ENCODE data around the gene KCNK15. TPM values are rescaled to one million over a fixed set of nuclear protein-coding genes. Genes with fewer than 3 reads are reported as not detected.

KCNK15 gene
- total RNA-seq, 4 donors from 2014 or later: 0.57 to 1.9 (median 1.4) TPM

DNA sequence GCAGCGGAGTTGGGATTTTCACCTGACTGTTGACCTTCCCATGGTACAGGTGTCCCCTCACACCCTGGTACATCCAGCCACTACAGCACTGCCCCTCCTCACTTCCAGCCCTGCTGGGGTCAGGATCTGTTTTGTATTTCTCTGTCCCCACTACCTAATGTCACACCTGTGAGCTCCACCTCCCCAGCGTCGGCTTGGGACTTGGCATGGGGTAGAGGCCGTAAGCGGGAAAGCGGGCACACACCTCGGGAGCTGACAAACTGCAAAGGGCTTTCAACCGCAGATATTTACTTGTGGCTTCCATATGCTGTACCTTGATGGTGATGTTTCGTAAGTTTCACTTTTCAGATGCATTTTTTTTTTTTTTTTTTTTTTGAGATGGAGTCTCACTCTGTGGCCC, 35.9 kb upstream of the KCNK15 start:
- Histone ChIP-seq H3K4me1 (peaks cover 30% of the 10 kb centered on the region), H3K27ac (no peak overlapping the region), H3K36me3 (no peaks in the 10 kb centered on the region), H3K9me3 (no peaks in the 10 kb centered on the region), H3K27me3 (no peaks in the 10 kb centered on the region), H3K4me3 (no peak overlapping the region)
- TF ChIP-seq, protein P1, sequence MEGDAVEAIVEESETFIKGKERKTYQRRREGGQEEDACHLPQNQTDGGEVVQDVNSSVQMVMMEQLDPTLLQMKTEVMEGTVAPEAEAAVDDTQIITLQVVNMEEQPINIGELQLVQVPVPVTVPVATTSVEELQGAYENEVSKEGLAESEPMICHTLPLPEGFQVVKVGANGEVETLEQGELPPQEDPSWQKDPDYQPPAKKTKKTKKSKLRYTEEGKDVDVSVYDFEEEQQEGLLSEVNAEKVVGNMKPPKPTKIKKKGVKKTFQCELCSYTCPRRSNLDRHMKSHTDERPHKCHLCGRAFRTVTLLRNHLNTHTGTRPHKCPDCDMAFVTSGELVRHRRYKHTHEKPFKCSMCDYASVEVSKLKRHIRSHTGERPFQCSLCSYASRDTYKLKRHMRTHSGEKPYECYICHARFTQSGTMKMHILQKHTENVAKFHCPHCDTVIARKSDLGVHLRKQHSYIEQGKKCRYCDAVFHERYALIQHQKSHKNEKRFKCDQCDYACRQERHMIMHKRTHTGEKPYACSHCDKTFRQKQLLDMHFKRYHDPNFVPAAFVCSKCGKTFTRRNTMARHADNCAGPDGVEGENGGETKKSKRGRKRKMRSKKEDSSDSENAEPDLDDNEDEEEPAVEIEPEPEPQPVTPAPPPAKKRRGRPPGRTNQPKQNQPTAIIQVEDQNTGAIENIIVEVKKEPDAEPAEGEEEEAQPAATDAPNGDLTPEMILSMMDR (IDR thresholded peaks at IDR 0.05): no peak
- no peak for TF ChIP-seq POLR2A (IDR thresholded peaks at IDR 0.05)
- no peak for TF ChIP-seq EP300 (IDR thresholded peaks at IDR 0.05)
- TF ChIP-seq POLR2AphosphoS5 (IDR thresholded peaks at IDR 0.05): no peak
- WGBS: 84% methylated on average over 9 of the region's 9 CpGs
- no peak for DNase-seq (ENCODE audit: low spot score in 2 of 2)

DNA sequence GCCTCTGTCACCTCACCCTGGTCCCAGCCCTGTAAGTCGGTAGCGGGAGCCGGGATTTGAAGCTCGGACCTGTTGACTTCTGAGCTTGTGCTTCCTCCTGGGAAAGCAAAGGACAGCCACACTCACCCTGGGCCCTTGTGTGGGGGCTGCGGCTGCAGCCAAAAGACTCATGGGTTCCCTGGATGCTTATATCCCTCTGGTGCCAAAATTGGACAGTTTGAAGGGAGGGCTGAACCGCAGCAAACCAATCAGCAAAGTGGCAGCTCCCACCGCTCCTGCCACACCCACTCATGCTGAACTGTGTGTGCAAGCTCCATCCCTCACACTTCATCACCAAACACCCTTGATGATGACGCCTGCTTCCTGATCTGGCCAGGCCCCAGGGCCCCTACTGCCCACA, 34.4 kb upstream of the KCNK15 start:
- TF ChIP-seq EP300 (IDR thresholded peaks at IDR 0.05): no peak
- TF ChIP-seq POLR2AphosphoS5 (IDR thresholded peaks at IDR 0.05): no peak
- TF ChIP-seq, protein P1 (IDR thresholded peaks at IDR 0.05): no peak
- no peak for TF ChIP-seq POLR2A (IDR thresholded peaks at IDR 0.05)
- DNase-seq (ENCODE audit: low spot score in 2 of 2): no peak
- Histone ChIP-seq H3K4me1 (peaks cover 40% of the 10 kb centered on the region), H3K4me3 (no peak overlapping the region), H3K27ac (no peak overlapping the region), H3K9me3 (no peaks in the 10 kb centered on the region), H3K36me3 (no peaks in the 10 kb centered on the region), H3K27me3 (no peaks in the 10 kb centered on the region)
- 72% methylated on average over 3 of the region's 8 CpGs for WGBS

DNA sequence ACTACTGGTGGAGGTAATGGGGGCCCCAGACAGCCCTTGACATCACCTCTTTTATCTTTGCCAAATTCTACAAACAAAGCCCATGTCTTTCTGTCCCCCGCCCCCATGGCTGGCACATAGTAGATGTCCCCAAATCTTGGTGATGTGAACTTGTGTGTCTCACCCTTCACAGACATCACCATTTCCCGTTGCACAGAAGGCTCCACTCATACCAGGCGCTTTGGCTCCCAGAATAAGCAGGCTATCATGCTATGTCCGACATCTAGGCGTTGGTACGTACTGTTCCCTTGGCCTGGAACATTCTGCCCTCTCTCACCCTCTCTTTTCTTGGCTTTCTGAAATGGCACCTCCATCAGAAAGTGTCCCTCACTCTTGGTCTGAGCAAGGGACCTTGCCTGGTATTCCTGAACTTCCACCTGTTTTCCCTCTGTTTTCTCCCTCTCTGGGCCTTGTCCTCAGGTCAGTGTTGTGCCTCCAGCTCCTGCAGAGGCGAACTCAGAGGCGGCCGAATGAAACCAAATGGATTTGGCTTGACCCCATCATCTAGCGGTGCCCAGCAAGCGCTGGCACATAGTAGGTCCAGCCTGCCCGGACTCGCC, 31.5 kb upstream of the KCNK15 start:
- no peaks in the 10 kb centered on the region for H3K36me3 ChIP-seq
- H3K27ac ChIP-seq: peak overlapping the region; percentile 86
- no peaks in the 10 kb centered on the region for H3K9me3 ChIP-seq
- TF ChIP-seq POLR2AphosphoS5 (IDR thresholded peaks at IDR 0.05): peak in 2 of 3 donors; percentile 35 to 78
- TF ChIP-seq, protein P1 (IDR thresholded peaks at IDR 0.05): no peak
- peak; percentile 90 for TF ChIP-seq EP300 (IDR thresholded peaks at IDR 0.05)
- TF ChIP-seq POLR2A (IDR thresholded peaks at IDR 0.05): no peak
- peak overlapping the region; percentile 49 for H3K4me3 ChIP-seq
- no peak for DNase-seq (ENCODE audit: low spot score in 2 of 2)
- peaks cover 47% of the 10 kb centered on the region for H3K4me1 ChIP-seq
- WGBS: 36% methylated on average over 12 of the region's 13 CpGs
- H3K27me3 ChIP-seq: no peaks in the 10 kb centered on the region

DNA sequence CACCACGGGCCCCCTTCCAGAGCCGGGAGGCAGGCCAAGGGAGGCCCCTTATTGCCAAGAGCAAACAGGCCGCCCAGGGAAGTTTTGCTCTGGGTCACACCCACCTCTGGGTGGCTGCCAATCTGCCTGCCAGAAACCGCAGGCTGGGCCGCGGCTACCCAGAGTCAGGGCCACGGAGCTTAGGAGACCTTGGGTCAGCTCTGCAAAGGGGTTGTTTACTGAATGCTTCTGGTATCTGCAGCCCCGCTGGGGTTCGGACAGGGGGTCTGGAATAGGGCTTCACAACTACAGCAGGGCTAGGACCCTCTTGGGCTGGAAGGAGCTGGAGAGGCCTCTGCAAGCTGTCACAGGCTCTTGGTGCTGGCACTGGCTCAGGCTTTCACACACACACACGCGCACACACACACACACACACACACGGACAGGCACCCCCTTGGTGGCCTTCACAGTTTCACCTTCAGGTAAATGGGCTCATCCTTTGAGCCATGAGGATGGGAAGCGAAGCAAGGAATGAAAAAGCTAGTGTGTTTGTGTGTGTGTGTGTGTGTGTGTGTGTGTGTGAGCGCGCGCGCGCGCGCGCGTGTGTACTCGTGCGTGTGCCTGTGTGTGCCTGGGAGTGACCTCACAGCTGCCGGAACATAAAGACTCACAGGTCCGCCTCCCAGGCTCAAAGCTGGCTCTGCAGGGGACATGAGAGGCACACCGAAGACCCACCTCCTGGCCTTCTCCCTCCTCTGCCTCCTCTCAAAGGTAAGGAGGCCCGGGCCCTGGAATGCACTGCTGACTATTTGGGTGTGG, 30.8 kb upstream of the KCNK15 start, which contains the start of gene CCN5:
Gene CCN5, plus strand, starts transcription at position 669 of the 798 bp plus-strand sequence. Its CDS starts 22 bp downstream, at position 691.
- Histone ChIP-seq H3K27ac (peak within 1 kb of the TSS; percentile 86), H3K4me1 (peaks cover 50% of the 10 kb centered on the region), H3K36me3 (no peaks in the 10 kb centered on the region), H3K27me3 (no peaks in the 10 kb centered on the region), H3K4me3 (peak within 1 kb of the TSS; percentile 49), H3K9me3 (no peaks in the 10 kb centered on the region)
- TF ChIP-seq EP300 (IDR thresholded peaks at IDR 0.05) (no peak), POLR2AphosphoS5 (IDR thresholded peaks at IDR 0.05) (peak in 1 of 3 donors; percentile 47), POLR2A (IDR thresholded peaks at IDR 0.05) (no peak)
- TF ChIP-seq, protein P1 (IDR thresholded peaks at IDR 0.05): no peak
- WGBS: 25% methylated on average over 22 of the region's 28 CpGs
- peak; percentile 92 to 94 for DNase-seq (ENCODE audit: low spot score in 2 of 2)
